K562 (cell line): ENCODE results near the gene SPINK8. TPM values are rescaled to one million over a fixed set of nuclear protein-coding genes. Genes with fewer than 3 reads are reported as not detected.

Source experiments
- ZBTB40 ChIP-seq, 2 experiments: fragments of 450-650 bp in 1 of 2; sonication (generic) in 1 of 2; formaldehyde crosslinking in 1 of 2; IDR thresholded peaks; 2 replicates each; pipeline versions ENCODE4 v1.7.1 to v1.9.0; 2016 to 2022; ENCODE audit warnings: inconsistent platforms in 1 of 2, mild to moderate bottlenecking in 1 of 2, missing genetic modification reagents in 1 of 2
- ZNF778 ChIP-seq: fragments of 450-650 bp; formaldehyde crosslinking; IDR thresholded peaks from 2 replicates; pipeline ENCODE4 v1.4.0; 2020; ENCODE audit warnings: mild to moderate bottlenecking, moderate library complexity
- polyA plus RNA-seq, 8 experiments: library from polyadenylated mRNA; depleted of rRNA in 4 of 8; stranded (reverse) in 5 of 8; unstranded in 3 of 8; fragments of >200 nt; fragmentation: Nextera tagmentation in 2 of 8; fragmentation: Illumina TruSeq in 1 of 8; extraction: Ambion mirVana in 2 of 8; extraction: Trizol in 1 of 8; gene quantifications; 2 replicates each; pipeline versions ENCODE4 v1.2.1 to v1.2.3, GENCODE V29; 2011 to 2014; ENCODE audit warnings: inconsistent platforms in 1 of 8, missing spikeins in 1 of 8
- total RNA-seq, 7 experiments: library from RNA; depleted of rRNA in 6 of 7; stranded (reverse); fragments of >200 nt in 6 of 7; fragmentation: Illumina TruSeq in 2 of 7; extraction: Trizol in 2 of 7; gene quantifications; 2 replicates each; pipeline versions ENCODE4 v1.2.1 to v1.2.3, GENCODE V29; 2011 to 2021; ENCODE audit warnings: low replicate concordance in 1 of 7

SPINK8 gene
- total and polyA plus RNA-seq, 9 of the 15 experiments (the other 6 are each of a cell fraction or from before 2014, with no cell fraction given), result not detected

DNA sequence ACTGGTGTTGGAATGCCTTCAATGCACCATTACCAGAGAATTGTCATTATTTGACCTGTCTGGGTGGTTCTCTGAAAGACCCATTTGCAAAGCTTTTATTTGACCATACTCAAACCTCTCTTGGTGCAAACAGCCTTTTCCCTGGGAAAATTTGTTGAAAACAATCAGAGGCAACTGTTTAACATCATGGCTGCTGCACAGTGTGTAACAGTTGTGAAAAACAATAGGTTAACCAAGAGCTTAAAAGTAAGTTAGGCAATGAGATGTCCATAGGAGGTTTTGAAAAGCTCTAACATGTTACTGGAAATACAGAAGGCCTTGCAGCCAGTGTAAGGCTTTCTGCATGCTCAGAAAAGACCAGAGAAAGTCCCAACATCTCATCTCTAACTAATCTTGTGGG lies 18.9 kb downstream of the SPINK8 start (continued):
- TF ChIP-seq ZBTB40 (IDR thresholded peaks at IDR 0.05) (no peak), ZBTB40 (CRISPR knock-in tag; IDR thresholded peaks at IDR 0.05) (no peak), ZNF778 (CRISPR knock-in tag) (no peak)
